Measurements from ENCODE around the gene MRPS27.

Gene MRPS27

GRCh38 chr5:72288924-72289323 is 31.1 kb downstream of the MRPS27 start:
- TF ChIP-seq POLR2AphosphoS5 (IDR thresholded peaks at IDR 0.05; ENCODE audit: low read depth, low read length) (no peak), SIN3A (IDR thresholded peaks at IDR 0.05; ENCODE audit: borderline replicate concordance, insufficient read depth, low read length) (no peak), TAF1 (IDR thresholded peaks at IDR 0.05; ENCODE audit: borderline replicate concordance, insufficient read depth, low read length) (no peak), FOXP2 (optimal IDR thresholded peaks at IDR 0.05; ENCODE audit: borderline replicate concordance, extremely low read depth, extremely low read length, insufficient read depth) (no peak)
- TF ChIP-seq, protein P1, sequence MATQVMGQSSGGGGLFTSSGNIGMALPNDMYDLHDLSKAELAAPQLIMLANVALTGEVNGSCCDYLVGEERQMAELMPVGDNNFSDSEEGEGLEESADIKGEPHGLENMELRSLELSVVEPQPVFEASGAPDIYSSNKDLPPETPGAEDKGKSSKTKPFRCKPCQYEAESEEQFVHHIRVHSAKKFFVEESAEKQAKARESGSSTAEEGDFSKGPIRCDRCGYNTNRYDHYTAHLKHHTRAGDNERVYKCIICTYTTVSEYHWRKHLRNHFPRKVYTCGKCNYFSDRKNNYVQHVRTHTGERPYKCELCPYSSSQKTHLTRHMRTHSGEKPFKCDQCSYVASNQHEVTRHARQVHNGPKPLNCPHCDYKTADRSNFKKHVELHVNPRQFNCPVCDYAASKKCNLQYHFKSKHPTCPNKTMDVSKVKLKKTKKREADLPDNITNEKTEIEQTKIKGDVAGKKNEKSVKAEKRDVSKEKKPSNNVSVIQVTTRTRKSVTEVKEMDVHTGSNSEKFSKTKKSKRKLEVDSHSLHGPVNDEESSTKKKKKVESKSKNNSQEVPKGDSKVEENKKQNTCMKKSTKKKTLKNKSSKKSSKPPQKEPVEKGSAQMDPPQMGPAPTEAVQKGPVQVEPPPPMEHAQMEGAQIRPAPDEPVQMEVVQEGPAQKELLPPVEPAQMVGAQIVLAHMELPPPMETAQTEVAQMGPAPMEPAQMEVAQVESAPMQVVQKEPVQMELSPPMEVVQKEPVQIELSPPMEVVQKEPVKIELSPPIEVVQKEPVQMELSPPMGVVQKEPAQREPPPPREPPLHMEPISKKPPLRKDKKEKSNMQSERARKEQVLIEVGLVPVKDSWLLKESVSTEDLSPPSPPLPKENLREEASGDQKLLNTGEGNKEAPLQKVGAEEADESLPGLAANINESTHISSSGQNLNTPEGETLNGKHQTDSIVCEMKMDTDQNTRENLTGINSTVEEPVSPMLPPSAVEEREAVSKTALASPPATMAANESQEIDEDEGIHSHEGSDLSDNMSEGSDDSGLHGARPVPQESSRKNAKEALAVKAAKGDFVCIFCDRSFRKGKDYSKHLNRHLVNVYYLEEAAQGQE (IDR thresholded peaks at IDR 0.05; ENCODE audit: insufficient read depth in 1 of 2, low read depth in 2 of 2, low read length in 2 of 2): no peak

DNA sequence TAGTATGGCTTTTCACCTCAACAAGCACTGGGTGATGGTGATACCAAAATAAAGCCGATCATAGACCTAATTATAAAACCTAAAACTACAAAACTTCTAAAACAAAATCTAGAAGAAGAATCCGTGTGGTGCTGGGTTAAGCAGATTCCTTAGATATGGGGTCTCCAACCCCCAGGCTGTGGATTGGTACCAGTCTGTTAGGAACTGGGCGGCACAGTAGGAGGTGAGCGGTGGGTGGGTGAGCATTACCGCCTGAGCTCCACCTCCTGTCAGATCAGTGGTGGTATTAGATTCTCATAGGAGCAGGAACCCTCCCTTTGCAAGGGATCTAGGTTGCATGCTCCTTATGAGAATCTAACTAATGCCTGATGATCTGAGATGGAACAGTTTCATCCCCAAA is 33.2 kb downstream of the MRPS27 start:
- no peak for TF ChIP-seq TAF1 (IDR thresholded peaks at IDR 0.05; ENCODE audit: borderline replicate concordance, insufficient read depth, low read length)

GRCh38 chr5:72285424-72285821 is 34.6 kb downstream of the MRPS27 start:
- TF ChIP-seq, protein P1 (IDR thresholded peaks at IDR 0.05; ENCODE audit: insufficient read depth in 1 of 2, low read depth in 2 of 2, low read length in 2 of 2): no peak
- TF ChIP-seq SIN3A (IDR thresholded peaks at IDR 0.05; ENCODE audit: borderline replicate concordance, insufficient read depth, low read length) (no peak), TAF1 (IDR thresholded peaks at IDR 0.05; ENCODE audit: borderline replicate concordance, insufficient read depth, low read length) (no peak), FOXP2 (optimal IDR thresholded peaks at IDR 0.05; ENCODE audit: borderline replicate concordance, extremely low read depth, extremely low read length, insufficient read depth) (no peak), POLR2AphosphoS5 (IDR thresholded peaks at IDR 0.05; ENCODE audit: low read depth, low read length) (no peak)

DNA sequence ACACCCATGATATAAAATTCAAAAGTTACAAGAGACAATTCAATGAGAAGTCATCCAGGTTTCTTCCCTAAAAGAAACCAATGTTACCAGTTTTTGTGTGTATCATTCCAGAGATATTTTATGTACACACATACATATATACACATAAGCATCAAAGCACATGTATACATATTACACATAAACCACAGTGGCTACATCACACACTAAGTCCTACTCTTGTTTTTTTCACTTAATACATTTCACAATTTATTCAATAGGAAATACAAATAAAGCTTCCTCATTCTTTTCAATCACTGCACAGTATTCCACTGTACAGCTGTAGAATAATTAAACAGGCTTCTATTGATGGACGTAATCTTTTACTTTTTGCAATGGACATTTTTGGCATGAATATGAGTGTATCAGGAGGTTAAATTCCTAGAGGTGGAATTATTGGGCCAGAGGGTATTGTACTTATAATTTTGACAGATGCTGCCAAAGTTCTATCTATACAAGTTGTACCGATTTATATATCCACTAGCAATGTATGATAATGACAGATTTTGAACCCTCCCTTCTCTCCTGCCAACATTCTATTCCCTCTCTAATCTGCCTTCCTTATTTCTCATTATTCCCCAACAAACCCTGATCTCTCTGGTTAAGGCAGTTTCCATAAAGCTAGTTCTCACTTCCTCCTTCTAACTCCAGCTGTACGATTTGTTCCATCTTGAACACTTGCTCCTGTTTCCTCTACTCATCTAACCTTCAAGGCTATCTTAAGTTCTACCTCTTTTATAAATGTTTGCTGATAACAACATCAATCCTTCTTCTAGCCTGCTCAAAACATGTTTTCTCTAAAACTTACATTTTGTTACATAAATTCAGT is 35.2 kb downstream of the MRPS27 start:
- TF ChIP-seq FOXP2 (optimal IDR thresholded peaks at IDR 0.05; ENCODE audit: borderline replicate concordance, extremely low read depth, extremely low read length, insufficient read depth) (no peak), TAF1 (IDR thresholded peaks at IDR 0.05; ENCODE audit: borderline replicate concordance, insufficient read depth, low read length) (no peak), POLR2AphosphoS5 (IDR thresholded peaks at IDR 0.05; ENCODE audit: low read depth, low read length) (no peak), SIN3A (IDR thresholded peaks at IDR 0.05; ENCODE audit: borderline replicate concordance, insufficient read depth, low read length) (no peak)
- TF ChIP-seq, protein P1 (IDR thresholded peaks at IDR 0.05; ENCODE audit: insufficient read depth in 1 of 2, low read depth in 2 of 2, low read length in 2 of 2): no peak

DNA sequence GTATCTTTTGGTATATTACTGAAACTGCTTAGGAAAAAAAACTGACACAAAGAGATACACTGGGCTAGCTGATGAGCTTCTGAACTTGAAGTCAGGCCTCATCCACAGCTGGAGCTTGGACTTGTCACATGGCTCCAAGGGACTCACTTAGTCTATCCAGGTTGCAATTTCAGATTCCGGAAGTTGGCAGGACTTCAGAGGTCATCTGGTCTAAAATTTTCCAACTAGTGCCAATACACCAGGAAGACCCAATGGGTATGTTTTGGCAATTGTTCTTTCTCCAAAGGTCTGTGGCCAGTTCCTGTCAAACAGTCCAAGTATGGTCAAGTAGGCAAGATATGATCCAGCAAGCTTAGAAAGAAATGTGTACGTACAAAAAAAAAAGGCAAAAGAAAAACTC is 36.7 kb downstream of the MRPS27 start:
- TF ChIP-seq POLR2AphosphoS5 (IDR thresholded peaks at IDR 0.05; ENCODE audit: low read depth, low read length) (no peak), TAF1 (IDR thresholded peaks at IDR 0.05; ENCODE audit: borderline replicate concordance, insufficient read depth, low read length) (no peak), SIN3A (IDR thresholded peaks at IDR 0.05; ENCODE audit: borderline replicate concordance, insufficient read depth, low read length) (no peak), FOXP2 (optimal IDR thresholded peaks at IDR 0.05; ENCODE audit: borderline replicate concordance, extremely low read depth, extremely low read length, insufficient read depth) (no peak)
- TF ChIP-seq, protein P1 (IDR thresholded peaks at IDR 0.05; ENCODE audit: insufficient read depth in 1 of 2, low read depth in 2 of 2, low read length in 2 of 2): no peak
